NCI-H345 treated with DMSO at 0.1 percent for 48 hours (cell line): Measurements from ENCODE around the gene SEC22C.
A peak's percentile ranks its signal among the peaks of the same experiment; 100 is the strongest.
"Not testable (repeated sequence)": the region's sequence is repeated elsewhere in the genome, so short reads cannot be mapped to it uniquely, and the experiment has no call there.

Experiments
- DNase-seq: peaks from one replicate; lab custom pipeline; 2025; ENCODE audit not compliant: unreplicated experiment; lab: John Stamatoyannopoulos, UW

Gene SEC22C

GRCh38 chr3:42582474-42583070, 805 bp upstream of the SEC22C start:
- DNase-seq, result no peak

DNA sequence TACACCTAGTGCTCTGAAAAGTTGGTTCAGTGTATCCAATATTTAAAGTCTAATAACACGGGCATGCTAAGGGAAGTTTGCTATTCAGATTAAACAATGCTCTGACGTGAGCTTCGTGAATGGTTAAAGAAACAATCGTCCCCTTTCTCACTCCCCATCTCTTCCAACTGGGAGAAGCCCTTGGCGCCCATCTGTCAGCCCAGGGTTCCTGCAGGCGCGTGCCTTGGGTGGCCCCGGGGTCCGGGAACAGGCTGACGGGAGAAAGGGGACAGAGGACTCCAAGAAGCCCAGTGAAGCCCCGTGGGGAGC, 413 bp downstream of the SEC22C start:
- no peak for DNase-seq

DNA sequence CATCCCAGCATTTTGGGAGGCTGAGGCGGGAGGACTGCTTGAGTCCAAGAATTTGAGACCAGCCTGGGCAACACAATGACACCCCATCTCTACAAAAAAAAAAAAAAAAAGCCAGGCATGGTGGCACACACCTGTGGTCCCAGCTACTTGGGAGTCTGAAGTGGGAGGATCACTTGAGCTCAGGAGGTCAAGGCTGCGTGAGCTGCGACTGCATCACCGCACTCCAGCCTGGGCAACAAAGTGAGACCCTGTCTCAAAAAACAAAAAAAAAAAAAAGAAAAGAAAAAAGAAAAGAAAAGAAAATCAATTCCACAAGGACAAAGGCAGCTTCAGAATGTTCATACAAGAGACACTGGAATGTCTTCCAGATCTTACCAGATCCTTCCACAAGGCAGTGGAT, 2.4 kb downstream of the SEC22C start:
- DNase-seq, result not testable (repeated sequence)

- no peak for DNase-seq
Observed at GRCh38 chr3:42578054-42578453, 3.7 kb downstream of the SEC22C start.

DNA sequence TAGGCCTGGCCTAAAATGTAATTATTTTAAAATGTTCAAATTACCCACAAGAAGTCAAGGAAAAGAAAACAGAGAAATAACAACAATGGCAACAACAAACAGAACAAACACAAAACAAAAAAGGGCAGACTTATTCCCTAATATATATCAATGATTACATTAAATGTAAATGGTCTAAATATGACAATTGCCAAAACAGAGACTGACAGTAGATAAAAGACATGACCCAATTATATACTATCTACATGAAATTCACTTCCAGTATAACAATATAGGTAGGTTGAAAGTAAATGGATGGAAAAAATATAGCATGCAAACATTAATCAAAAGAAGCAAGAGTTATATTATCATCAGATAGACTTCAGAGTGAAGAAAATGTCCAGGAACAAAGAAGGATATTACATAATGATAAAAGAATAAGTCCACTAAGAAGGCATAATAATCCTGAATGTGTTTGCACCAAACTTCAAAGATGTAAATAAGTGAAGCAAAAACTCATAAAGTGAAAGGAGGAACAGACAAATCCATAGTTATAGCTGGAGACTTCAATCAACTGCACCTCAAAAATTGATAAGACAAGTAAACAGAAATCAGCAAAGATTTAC, 6.5 kb downstream of the SEC22C start:
- no peak for DNase-seq

- DNase-seq, result no peak
Observed at GRCh38 chr3:42572278-42572677, 9.5 kb downstream of the SEC22C start.

- no peak for DNase-seq
Observed at GRCh38 chr3:42569593-42570142, 12.1 kb downstream of the SEC22C start.

GRCh38 chr3:42562047-42562907, 19.5 kb downstream of the SEC22C start:
- DNase-seq, result no peak

GRCh38 chr3:42557854-42558253, 23.9 kb downstream of the SEC22C start:
- no peak for DNase-seq

- DNase-seq, result not testable (repeated sequence)
Observed at GRCh38 chr3:42556817-42557216, 24.9 kb downstream of the SEC22C start.

GRCh38 chr3:42556089-42556632, 25.6 kb downstream of the SEC22C start:
- no peak for DNase-seq

- DNase-seq, result no peak
Observed at GRCh38 chr3:42552830-42553229, 28.9 kb downstream of the SEC22C start.

DNA sequence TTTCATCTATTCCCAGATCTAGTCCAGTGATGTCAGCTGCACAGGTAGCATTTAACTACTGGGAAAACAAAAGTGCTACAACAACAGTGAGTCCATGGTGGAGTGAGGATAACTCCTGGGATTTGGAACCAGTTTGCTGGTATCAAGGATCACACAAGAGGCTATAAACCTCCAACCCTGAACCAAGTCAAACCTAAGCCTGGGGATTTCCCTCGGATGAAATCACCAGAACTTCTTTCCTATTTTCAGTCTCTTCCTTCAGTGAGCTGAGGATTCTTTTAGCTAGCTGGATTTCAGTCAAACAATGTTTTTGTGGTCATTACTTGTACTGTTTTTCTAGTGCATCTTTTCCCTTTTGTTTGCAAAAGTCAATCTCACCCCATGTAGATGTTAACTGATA, 31.5 kb downstream of the SEC22C start:
- no peak for DNase-seq

DNA sequence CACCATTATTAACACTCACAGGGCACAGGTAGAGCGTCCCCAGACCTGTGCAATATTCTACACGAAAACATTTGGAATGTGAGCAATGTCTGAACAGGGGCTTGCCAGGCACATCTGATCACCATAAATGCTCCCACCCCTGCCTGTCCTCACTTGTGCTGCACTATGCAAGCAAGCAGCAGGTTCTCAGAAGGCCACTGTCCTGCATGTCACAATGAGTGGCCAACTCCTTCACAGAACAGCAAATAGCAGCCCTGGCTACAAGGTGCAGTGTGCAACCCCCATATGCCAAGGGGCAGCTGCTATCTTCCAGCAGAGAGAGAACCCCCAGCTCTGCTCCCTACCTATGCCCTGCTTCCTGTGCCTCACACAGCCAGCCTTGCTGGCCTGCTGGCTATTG, 32.6 kb downstream of the SEC22C start:
- DNase-seq, result no peak

DNA sequence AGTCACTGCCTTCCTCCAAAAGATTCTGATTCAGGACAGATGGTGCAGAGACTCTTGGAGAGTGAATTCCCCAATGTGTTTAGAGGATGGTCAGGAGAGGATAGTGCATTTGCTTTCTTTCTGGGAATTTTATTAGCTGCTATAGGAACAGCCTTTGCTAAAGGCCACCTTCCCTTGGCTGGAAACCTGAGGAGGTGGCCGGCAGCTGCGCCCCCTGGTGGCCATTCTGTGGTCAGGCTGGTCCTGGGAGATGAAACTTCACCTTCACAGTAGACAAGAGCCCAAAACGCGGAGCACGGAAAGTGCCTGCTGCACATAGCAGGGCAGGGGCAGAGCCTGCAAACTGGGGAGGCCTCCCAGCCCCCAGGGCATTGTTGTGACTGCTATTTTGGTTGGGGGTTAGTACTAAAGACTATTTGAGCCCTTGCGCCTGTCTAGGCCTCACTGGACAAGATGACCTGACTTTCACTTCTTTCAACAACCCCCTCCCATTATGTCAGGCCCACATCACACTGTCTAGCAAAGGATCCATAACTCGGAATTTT, 34.3 kb downstream of the SEC22C start:
- DNase-seq, result no peak

DNA sequence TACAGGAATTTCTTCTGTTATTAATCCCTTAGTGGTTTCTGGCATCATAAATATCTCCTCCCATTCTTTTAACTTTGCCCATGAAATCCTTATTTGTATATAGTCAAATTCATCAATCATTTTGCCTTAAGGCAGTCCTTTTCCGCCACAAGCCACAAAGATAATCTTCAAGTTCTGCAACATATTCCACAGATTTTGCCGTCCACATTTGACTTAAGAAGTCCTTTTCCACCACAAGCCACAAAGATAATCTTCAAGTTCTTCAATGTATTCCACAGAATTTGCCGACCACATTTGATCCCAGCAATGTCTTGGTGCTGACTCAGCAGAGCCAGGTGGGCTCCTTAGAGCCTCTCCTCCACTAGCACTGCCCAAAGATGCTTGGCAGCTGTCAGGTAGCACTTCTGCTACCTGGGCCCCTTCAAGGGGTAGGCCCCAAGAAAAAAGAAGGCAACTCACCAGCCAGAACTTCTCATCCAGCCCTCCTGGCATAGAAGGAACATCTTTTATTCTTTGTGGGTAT, 35.0 kb downstream of the SEC22C start:
- DNase-seq, result no peak

DNA sequence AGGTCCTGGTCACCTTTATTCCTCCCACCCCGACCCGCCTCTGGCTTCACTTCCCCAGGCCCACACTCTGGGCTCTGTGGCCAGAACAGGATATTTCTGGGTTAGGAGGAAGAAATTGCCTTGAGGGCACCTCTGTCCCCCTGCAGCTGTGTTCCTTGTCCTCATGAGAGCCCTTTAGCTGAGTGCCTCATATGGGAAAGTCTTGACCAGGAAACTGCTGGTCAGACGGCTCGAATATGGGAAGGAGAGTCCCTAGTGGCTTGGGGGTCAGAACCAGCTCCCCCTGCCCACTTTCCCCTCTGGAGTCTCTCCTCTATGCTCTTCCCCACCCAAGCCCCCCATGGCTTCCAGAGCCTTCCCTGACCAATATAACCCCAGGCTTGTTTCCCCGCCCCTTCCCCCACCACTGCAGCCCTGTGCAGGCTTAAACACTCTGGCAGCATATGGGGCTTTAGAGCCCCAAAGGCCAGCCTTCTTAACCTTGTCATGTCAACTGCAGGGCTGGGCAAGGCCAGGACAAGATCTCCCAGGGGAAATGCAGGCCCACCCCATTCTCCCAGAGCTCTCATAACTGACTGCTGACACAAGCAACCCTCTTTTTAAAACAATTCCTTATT, 36.4 kb downstream of the SEC22C start:
- no peak for DNase-seq

GRCh38 chr3:42544492-42545283, 37.1 kb downstream of the SEC22C start:
- peak; percentile 40 for DNase-seq

DNA sequence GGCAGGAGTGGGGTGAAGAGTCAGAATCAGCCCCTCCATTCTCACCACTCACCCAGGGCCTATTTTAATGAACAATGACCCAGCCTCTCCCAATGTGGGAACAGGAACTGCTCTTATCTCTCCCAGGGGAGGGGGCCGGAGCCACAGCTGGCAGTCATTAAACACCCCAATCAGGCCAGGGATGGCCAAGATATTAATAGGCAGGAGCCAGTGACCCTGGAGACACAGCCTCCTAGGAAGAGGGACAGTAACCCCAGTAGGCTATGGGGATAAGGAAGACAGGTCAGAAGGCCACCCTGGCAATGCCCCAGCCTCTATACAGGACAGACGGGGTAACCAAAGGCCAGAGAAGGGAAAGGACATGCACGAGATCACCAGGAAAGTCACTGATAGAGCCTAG, 40.7 kb downstream of the SEC22C start:
- no peak for DNase-seq
